Activated T-cell treated with anti-CD3 and anti-CD28 coated beads for 1 hour (primary cell): ENCODE data around the gene SLC25A39.

Experiments
- DNase-seq: peaks from one replicate; pipeline ENCODE4 v3.0.0-alpha.2; 2020; ENCODE audit warnings: low read depth

The SLC25A39 gene

DNA sequence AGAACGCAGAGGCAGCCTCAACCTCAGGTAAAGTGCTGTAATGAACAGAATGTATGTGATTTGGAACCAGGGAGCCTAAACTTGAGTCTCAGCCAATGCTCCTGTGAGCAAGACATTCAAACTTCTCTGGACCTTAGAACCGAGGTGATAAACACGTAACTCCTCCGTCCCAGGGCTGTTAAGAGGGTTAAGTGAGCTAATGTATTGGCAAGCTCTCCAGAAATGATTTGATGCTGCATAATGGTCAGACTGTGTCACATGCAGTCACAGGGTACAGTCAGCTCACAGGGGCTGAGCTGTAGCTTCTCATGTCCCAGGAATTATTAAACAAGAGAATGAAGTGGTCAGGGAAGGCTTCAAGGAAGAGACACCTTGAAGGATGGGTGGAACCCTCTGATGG, 46.6 kb downstream of the SLC25A39 start:
- DNase-seq: no peak

DNA sequence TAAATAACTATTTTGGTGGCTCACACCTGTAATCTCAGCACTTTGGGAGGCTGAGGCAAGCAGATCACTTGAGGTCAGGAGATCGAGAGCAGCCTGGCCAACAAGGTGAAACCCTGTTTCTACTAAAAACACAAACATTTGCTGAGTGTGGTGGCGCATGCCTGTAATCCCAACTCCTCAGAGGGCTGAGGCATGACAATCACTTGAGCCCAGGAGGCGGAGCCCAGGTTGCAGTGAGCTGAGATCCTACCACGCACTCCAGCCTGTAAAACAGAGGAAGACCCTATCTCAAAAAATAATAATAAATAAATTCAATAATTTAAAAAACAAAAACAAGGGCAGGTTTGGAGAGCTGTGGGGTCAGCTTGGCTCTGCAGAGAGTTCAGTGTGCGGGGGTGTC, 51.0 kb downstream of the SLC25A39 start:
- no peak for DNase-seq

DNA sequence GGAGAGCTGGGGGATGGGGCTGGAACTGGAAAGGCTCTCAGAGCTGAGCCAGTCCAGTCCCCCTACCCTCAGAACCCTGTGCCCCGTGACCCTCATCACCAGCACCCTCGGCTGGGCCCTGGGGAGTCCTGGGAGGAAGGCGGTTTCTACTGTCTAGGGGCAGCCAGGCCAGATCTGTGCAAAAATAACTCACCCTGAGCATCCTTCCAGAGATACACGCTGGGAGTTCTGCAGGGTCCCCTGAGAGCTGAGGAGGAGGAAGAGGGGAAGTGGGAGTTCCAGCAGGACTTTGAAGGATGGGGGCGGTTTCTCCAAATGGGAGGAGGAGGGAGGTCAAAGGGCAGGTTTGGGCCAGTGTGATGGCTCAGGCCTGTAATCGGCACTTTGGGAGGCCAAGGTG, 51.7 kb downstream of the SLC25A39 start:
- no peak for DNase-seq

DNA sequence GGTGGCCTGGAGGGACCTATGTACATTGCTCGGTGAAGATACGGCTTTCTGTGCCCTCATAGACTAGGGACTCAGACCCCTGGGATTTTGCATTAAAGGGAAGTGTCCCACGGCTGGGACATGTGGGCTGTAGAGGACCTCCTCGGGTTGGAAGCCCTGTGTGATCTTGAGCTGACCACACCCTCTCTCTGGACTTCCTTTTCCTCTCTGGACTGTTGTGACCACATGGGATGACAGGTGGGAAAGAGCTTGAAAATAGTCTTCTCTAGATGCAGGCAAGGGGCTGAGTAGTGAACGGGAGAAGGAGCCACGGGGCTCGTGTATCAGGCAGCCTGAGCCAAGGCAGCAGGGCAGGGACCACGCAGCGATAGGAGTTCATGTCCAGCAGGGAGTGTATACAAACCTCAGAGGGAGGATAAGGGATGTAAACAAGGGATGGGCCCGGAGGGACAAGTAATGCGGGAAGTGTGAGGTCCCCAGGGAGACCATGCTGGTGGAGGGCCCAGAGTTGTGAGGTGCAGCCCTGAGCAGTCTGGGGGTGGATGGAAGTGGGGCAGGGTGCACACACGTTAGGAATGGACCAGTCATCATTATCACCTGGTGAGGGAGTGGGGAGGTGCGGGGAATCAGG, 52.2 kb downstream of the SLC25A39 start:
- DNase-seq: no peak
